ENCODE data around the gene RIC3.
"Not testable (repeated sequence)": the region's sequence is repeated elsewhere in the genome, so short reads cannot be mapped to it uniquely, and the experiment has no call there.

RIC3 gene

DNA sequence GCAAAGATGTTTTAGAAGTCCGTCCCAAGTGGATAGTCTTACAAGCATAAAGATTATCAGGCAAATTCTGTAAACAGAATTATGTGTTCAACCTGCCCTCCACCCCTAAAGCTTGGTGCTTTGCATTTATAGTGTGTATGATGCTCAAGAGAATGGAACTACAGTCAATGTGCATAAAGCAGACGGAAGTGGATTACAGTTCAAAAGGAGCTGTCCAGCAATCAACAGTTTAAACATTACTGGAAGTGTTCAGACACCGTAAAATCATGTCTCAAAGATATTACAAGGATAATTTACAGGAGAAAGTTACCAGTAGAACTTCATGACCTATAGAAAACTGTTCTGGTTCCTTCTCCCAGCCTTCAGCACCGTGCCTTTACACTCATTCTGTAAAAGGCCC, 1.0 kb downstream of the RIC3 start:
- Histone ChIP-seq H3K4me3 (IDR thresholded peaks at IDR 0.05; ENCODE audit: insufficient read depth, low read depth, low read length) (no peak overlapping the region), H3K27me3 (ENCODE audit: insufficient read depth, low read depth) (no peaks in the 10 kb centered on the region), H3K27ac (no peak overlapping the region), H4K20me1 (ENCODE audit: insufficient read depth) (no peaks in the 10 kb centered on the region), H3K4me1 (ENCODE audit: low read depth, poor library complexity, severe bottlenecking) (no peaks in the 10 kb centered on the region), H3K4me2 (no peak overlapping the region), H3K79me2 (ENCODE audit: insufficient read depth, low read depth) (no peaks in the 10 kb centered on the region), H2AFZ (ENCODE audit: low read depth) (no peak overlapping the region), H3K36me3 (ENCODE audit: insufficient read depth) (no peaks in the 10 kb centered on the region), H3K9ac (no peak overlapping the region)
- TF ChIP-seq, protein P1, sequence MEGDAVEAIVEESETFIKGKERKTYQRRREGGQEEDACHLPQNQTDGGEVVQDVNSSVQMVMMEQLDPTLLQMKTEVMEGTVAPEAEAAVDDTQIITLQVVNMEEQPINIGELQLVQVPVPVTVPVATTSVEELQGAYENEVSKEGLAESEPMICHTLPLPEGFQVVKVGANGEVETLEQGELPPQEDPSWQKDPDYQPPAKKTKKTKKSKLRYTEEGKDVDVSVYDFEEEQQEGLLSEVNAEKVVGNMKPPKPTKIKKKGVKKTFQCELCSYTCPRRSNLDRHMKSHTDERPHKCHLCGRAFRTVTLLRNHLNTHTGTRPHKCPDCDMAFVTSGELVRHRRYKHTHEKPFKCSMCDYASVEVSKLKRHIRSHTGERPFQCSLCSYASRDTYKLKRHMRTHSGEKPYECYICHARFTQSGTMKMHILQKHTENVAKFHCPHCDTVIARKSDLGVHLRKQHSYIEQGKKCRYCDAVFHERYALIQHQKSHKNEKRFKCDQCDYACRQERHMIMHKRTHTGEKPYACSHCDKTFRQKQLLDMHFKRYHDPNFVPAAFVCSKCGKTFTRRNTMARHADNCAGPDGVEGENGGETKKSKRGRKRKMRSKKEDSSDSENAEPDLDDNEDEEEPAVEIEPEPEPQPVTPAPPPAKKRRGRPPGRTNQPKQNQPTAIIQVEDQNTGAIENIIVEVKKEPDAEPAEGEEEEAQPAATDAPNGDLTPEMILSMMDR (conservative IDR thresholded peaks at IDR 0.05; ENCODE audit: low read depth, low read length): no peak

DNA sequence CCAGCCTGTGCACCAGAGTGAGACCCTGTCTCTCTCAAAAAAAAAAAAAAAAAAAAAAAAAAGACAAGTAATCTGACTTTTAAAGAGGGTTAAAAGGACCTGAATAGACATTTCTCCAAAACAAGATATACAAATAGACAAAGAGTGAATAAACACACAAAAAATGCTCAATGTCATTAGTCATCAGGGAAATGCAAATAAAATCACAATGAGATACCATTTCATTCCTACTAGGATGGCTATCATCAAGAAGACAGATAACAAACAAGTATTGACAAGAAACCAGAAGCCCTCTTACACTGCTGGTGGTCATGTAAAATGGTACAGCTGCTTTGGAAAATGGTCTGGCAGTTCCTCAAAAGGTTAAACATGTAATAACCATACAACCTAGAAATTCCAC, 4.1 kb downstream of the RIC3 start:
- H3K27ac ChIP-seq: no peak overlapping the region
- no peaks in the 10 kb centered on the region for H3K27me3 ChIP-seq (ENCODE audit: insufficient read depth, low read depth)
- no peaks in the 10 kb centered on the region for H3K4me1 ChIP-seq (ENCODE audit: low read depth, poor library complexity, severe bottlenecking)
- H3K79me2 ChIP-seq (ENCODE audit: insufficient read depth, low read depth): no peaks in the 10 kb centered on the region
- H3K36me3 ChIP-seq (ENCODE audit: insufficient read depth): no peaks in the 10 kb centered on the region
- H3K4me3 ChIP-seq (IDR thresholded peaks at IDR 0.05; ENCODE audit: insufficient read depth, low read depth, low read length): no peak overlapping the region
- TF ChIP-seq, protein P1 (conservative IDR thresholded peaks at IDR 0.05; ENCODE audit: low read depth, low read length): no peak
- no peaks in the 10 kb centered on the region for H4K20me1 ChIP-seq (ENCODE audit: insufficient read depth)
- no peak overlapping the region for H3K4me2 ChIP-seq
- no peak overlapping the region for H3K9ac ChIP-seq
- no peak overlapping the region for H2AFZ ChIP-seq (ENCODE audit: low read depth)

DNA sequence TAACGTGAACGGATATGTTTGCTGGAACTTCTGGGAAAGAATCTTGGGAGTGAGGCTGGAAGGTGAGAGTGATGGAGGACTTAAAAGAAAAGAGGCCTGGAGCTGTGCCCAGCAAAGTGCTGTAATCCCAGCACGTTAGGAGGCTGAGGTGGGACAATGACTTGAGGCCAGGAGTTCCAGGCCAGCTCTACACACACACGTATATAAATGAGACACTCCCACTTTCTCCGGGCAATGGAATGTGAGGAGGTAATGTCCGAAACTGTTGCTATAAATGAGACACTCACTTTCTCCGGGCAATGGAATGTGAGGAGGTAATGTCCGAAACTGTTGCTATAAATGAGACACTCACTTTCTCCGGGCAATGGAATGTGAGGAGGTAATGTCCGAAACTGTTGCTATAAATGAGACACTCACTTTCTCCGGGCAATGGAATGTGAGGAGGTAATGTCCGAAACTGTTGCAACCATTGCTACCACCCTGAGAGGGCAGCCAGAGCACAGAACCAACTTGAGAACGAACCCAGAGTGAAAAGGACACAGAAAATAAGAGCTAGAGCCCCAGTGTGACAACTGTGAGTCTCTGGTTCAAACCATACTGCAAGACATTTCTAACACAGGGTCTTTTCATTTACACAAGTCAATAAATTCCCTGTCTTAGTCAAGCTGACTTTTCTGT, 7.1 kb downstream of the RIC3 start:
- H3K9ac ChIP-seq; H3K79me2 ChIP-seq (ENCODE audit: insufficient read depth, low read depth): not testable (repeated sequence)

DNA sequence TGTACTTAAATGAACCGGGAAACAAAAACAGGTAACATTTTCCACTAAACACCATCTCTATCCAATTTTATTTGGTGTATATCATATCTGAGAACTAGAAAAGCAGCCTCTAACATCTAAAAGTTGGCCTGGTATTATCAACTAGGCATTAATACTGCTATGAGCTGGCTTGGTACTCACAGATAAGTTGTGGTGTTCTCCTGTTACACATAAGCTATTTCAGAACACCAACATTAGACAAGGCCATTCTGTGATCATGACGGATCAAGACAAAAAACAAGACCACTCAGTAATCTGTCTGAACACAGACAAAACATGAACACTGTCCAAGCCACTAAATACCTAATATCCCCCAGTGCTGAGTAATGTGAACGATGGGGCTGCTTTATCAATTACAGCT, 11.9 kb downstream of the RIC3 start:
- H3K4me1 ChIP-seq (ENCODE audit: low read depth, poor library complexity, severe bottlenecking): no peaks in the 10 kb centered on the region
- H3K27me3 ChIP-seq (ENCODE audit: insufficient read depth, low read depth): no peaks in the 10 kb centered on the region
- H3K4me3 ChIP-seq (IDR thresholded peaks at IDR 0.05; ENCODE audit: insufficient read depth, low read depth, low read length): no peak overlapping the region
- TF ChIP-seq, protein P1 (conservative IDR thresholded peaks at IDR 0.05; ENCODE audit: low read depth, low read length): no peak
- no peak overlapping the region for H3K27ac ChIP-seq
- no peaks in the 10 kb centered on the region for H3K36me3 ChIP-seq (ENCODE audit: insufficient read depth)
- no peak overlapping the region for H3K4me2 ChIP-seq
- H4K20me1 ChIP-seq (ENCODE audit: insufficient read depth): no peaks in the 10 kb centered on the region
- H3K79me2 ChIP-seq (ENCODE audit: insufficient read depth, low read depth): no peaks in the 10 kb centered on the region
- no peak overlapping the region for H3K9ac ChIP-seq
- H2AFZ ChIP-seq (ENCODE audit: low read depth): no peak overlapping the region

More for the DNA sequence above, 7.1 kb downstream of the RIC3 start:
- H2AFZ ChIP-seq (ENCODE audit: low read depth); H3K27ac ChIP-seq; H4K20me1 ChIP-seq (ENCODE audit: insufficient read depth); H3K36me3 ChIP-seq (ENCODE audit: insufficient read depth); H3K4me1 ChIP-seq (ENCODE audit: low read depth, poor library complexity, severe bottlenecking); H3K27me3 ChIP-seq (ENCODE audit: insufficient read depth, low read depth); H3K4me2 ChIP-seq; H3K4me3 ChIP-seq (IDR thresholded peaks at IDR 0.05; ENCODE audit: insufficient read depth, low read depth, low read length): not testable (repeated sequence)

DNA sequence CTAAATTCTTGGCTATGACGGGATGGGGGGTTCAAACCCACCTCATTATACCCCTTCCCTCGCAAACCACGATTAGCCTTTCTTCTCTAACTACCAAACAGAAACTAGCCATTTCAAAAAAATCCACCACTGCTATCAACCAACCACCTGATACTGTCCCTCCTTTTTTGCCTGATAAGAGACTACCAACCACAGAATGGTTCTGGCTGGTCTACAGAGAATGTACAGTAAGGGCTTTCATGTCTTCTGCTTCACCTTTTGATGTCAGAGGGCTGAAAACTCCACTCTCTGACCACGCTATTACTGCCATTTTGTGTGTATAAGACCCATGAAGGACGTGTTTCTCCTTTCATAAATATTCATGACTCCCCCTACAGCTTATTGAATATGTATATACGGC, 19.1 kb downstream of the RIC3 start:
- TF ChIP-seq, protein P1 (conservative IDR thresholded peaks at IDR 0.05; ENCODE audit: low read depth, low read length): no peak
- no peak overlapping the region for H3K4me2 ChIP-seq
- no peaks in the 10 kb centered on the region for H3K79me2 ChIP-seq (ENCODE audit: insufficient read depth, low read depth)
- H3K27ac ChIP-seq: no peak overlapping the region
- no peak overlapping the region for H2AFZ ChIP-seq (ENCODE audit: low read depth)
- peaks cover 5% of the 10 kb centered on the region for H3K4me1 ChIP-seq (ENCODE audit: low read depth, poor library complexity, severe bottlenecking)
- no peaks in the 10 kb centered on the region for H3K36me3 ChIP-seq (ENCODE audit: insufficient read depth)
- no peak overlapping the region for H3K9ac ChIP-seq
- H3K27me3 ChIP-seq (ENCODE audit: insufficient read depth, low read depth): no peaks in the 10 kb centered on the region
- no peaks in the 10 kb centered on the region for H4K20me1 ChIP-seq (ENCODE audit: insufficient read depth)
- no peak overlapping the region for H3K4me3 ChIP-seq (IDR thresholded peaks at IDR 0.05; ENCODE audit: insufficient read depth, low read depth, low read length)

Measured in KMS-11 (cell line).